Mesenchymal stem cell (in vitro differentiated cells and primary cell): ENCODE measurements around the gene GAMT.

Source experiments
- DNase-seq: peaks from one replicate; pipeline ENCODE4 v3.0.0-alpha.2; 2013
- H2AFZ ChIP-seq: one replicate; pipeline ENCODE4 v1.6.1; 2013; ENCODE audit warnings: low read depth, mild to moderate bottlenecking, control low read depth, inconsistent platforms, low read length, moderate library complexity
- H2AK5ac ChIP-seq: 2 replicates; pipeline ENCODE4 v1.6.1; 2013; ENCODE audit warnings: low read length, moderate library complexity, mild to moderate bottlenecking, inconsistent platforms; ENCODE audit not compliant: severe bottlenecking
- H2BK120ac ChIP-seq: one replicate; pipeline ENCODE4 v1.6.1; 2013; ENCODE audit warnings: low read depth, mild to moderate bottlenecking, inconsistent platforms, low read length, moderate library complexity
- H2BK12ac ChIP-seq, 2 experiments: one replicate each; pipeline ENCODE4 v1.6.1; 2013; ENCODE audit warnings: inconsistent platforms in 2 of 2, low read length in 2 of 2, mild to moderate bottlenecking in 2 of 2, moderate library complexity in 2 of 2, control low read depth in 1 of 2
- H2BK15ac ChIP-seq: one replicate; pipeline ENCODE4 v1.6.1; 2013; ENCODE audit warnings: mild to moderate bottlenecking, low read depth, inconsistent platforms; ENCODE audit not compliant: poor library complexity, severe bottlenecking
- H2BK5ac ChIP-seq: 2 replicates; pipeline ENCODE4 v1.6.1; 2013; ENCODE audit warnings: low read depth, mild to moderate bottlenecking, low read length, control low read depth, inconsistent platforms; ENCODE audit not compliant: poor library complexity, severe bottlenecking
- H3K14ac ChIP-seq, 2 experiments: one replicate each; pipeline ENCODE4 v1.6.1; 2013; ENCODE audit warnings: inconsistent platforms in 2 of 2, low read length in 2 of 2, control low read depth in 1 of 2, mild to moderate bottlenecking in 1 of 2, moderate library complexity in 1 of 2
- H3K18ac ChIP-seq, 2 experiments: one replicate each; pipeline ENCODE4 v1.6.1; 2013; ENCODE audit warnings: inconsistent platforms in 2 of 2, low read length in 2 of 2, control low read depth in 1 of 2, low read depth in 1 of 2, mild to moderate bottlenecking in 1 of 2
- H3K23ac ChIP-seq, 2 experiments: one replicate each; pipeline ENCODE4 v1.6.1; 2013; ENCODE audit warnings: inconsistent platforms in 2 of 2, low read length in 2 of 2, mild to moderate bottlenecking in 2 of 2, moderate library complexity in 2 of 2, control low read depth in 1 of 2
- H3K27ac ChIP-seq: 2 replicates; pipeline ENCODE4 v1.5.1; 2013; ENCODE audit warnings: mild to moderate bottlenecking, moderate library complexity, low read length, control low read depth, inconsistent platforms; ENCODE audit not compliant: poor library complexity, severe bottlenecking
- H3K27me3 ChIP-seq, 2 experiments: 2 replicates each; pipeline versions ENCODE4 v1.6.1 to v1.7.0; 2013; ENCODE audit warnings: low read length in 2 of 2, mild to moderate bottlenecking in 2 of 2, moderate library complexity in 2 of 2, control low read depth in 1 of 2, inconsistent platforms in 1 of 2; ENCODE audit not compliant: control insufficient read depth in 1 of 2, insufficient read depth in 1 of 2
- H3K36me3 ChIP-seq, 2 experiments: 2 replicates each; pipeline versions ENCODE4 v1.6.1 to v1.7.0; 2013; ENCODE audit warnings: low read length in 2 of 2, control low read depth in 1 of 2, inconsistent platforms in 1 of 2, low read depth in 1 of 2, mild to moderate bottlenecking in 1 of 2; ENCODE audit not compliant: insufficient read depth in 2 of 2, control insufficient read depth in 1 of 2
- H3K4ac ChIP-seq, 2 experiments: one replicate each; pipeline ENCODE4 v1.6.1; 2013; ENCODE audit warnings: inconsistent platforms in 2 of 2, low read length in 2 of 2, mild to moderate bottlenecking in 2 of 2, moderate library complexity in 2 of 2, control low read depth in 1 of 2, low read depth in 1 of 2
- H3K4me1 ChIP-seq: 2 replicates; pipeline ENCODE4 v1.6.1; 2013; ENCODE audit warnings: low read depth, low read length, control low read depth; ENCODE audit not compliant: control insufficient read depth, insufficient read depth
- H3K4me2 ChIP-seq: 2 replicates; pipeline ENCODE4 v1.6.1; 2013; ENCODE audit warnings: low read length, mild to moderate bottlenecking, inconsistent platforms; ENCODE audit not compliant: poor library complexity, severe bottlenecking
- H3K4me3 ChIP-seq, 2 experiments: 2 replicates each; pipeline versions ENCODE4 v1.5.1 to v1.7.0; 2013; ENCODE audit warnings: low read length in 2 of 2, mild to moderate bottlenecking in 2 of 2, control low read depth in 1 of 2, low read depth in 1 of 2; ENCODE audit not compliant: insufficient read depth in 1 of 2
- H3K79me1 ChIP-seq: replicated peaks from 2 replicates; pipeline ENCODE4 v1.6.1; 2013; ENCODE audit warnings: mild to moderate bottlenecking, control low read depth, low read length, inconsistent platforms; ENCODE audit not compliant: poor library complexity, severe bottlenecking
- H3K9ac ChIP-seq: 2 replicates; pipeline ENCODE4 v1.7.0; 2013; ENCODE audit warnings: mild to moderate bottlenecking, low read length, moderate library complexity
- H3K9me3 ChIP-seq: 2 replicates; pipeline ENCODE4 v1.7.0; 2013; ENCODE audit warnings: mild to moderate bottlenecking, low read length; ENCODE audit not compliant: control insufficient read depth
- H4K8ac ChIP-seq: one replicate; pipeline ENCODE4 v1.6.1; 2013; ENCODE audit warnings: inconsistent platforms, mild to moderate bottlenecking, low read length, moderate library complexity
- H4K91ac ChIP-seq: one replicate; pipeline ENCODE4 v1.6.1; 2013; ENCODE audit warnings: mild to moderate bottlenecking, low read length, inconsistent platforms
- WGBS: methylation state at CpG from one replicate; pipeline ENCODE4 v1.1.7; 2013; ENCODE audit warnings: mixed read lengths; 5-methylcytosine and 5-hydroxymethylcytosine counted together

GAMT gene

DNA sequence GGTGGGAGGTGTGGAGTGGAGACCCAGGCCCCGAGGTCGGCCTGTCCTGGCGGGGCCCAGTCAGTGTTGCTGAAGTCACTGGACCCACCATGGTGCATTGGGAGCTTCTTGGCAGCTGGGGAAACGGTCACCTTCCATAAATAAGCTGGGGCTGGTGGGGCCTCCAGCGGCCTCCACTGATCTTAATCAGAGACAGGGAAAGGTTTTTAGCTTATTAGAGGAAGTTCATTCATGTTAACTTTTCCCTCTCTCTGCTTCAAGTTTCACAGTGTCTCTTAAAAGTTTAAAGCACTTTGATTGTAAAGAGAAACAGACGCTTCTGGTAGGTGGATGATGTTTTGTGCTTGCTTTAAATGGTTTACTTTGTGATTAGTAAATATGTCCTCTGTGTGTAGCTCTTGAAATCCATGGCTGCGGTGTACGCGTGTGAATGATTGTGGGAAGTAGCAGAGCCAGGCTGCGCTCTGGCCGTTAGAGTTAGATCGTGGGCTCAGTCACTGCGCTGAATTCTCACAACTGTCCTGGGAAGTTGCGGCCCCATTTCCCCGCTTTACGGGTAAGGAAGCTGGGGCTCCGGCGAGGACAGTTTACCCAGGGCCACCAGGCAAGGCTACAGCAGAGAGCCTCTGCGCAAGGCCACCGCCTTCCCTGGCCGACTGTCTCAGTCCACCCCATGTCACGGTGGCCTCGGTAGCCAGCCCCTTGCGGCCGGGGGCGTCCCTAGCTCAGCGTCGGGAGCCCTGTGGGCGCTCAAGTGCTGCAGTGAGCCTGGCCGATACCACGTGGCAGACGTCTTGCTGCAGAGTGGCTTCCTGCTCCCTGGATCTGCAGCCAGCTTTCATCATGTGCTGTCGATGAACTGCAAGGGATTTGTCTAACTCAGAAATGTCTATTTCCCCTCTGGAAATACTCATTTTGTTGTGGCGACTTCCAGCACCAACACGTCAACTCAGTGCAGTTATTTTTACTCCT lies 34.2 kb downstream of the GAMT start:
- no peak for DNase-seq
- Histone ChIP-seq H3K9me3 (no peaks in the 10 kb centered on the region), H3K18ac (no peak overlapping the region), H2AFZ (no peak overlapping the region), H3K14ac (no peak overlapping the region), H4K8ac (no peak overlapping the region), H2BK15ac (peak overlapping the region; percentile 30), H3K4me3 (no peak overlapping the region), H2AK5ac (no peak overlapping the region), H3K23ac (no peak overlapping the region), H3K36me3 (peaks cover 78 to 90% of the 10 kb centered on the region in 2 experiments), H3K4me1 (peaks cover 17% of the 10 kb centered on the region), H3K9ac (no peak overlapping the region), H2BK120ac (no peak overlapping the region), H2BK5ac (no peak overlapping the region), H4K91ac (no peak overlapping the region), H3K4ac (no peak overlapping the region), H2BK12ac (no peak overlapping the region), H3K27me3 (no peaks in the 10 kb centered on the region), H3K79me1 (peaks cover 35% of the 10 kb centered on the region), H3K27ac (no peak overlapping the region), H3K4me2 (no peak overlapping the region)
- 95% methylated on average over 35 of the region's 35 CpGs for WGBS

GRCh38 chr19:1366296-1366695 lies 35.0 kb downstream of the GAMT start:
- 97% methylated on average over 9 of the region's 10 CpGs for WGBS
- Histone ChIP-seq H3K4ac (no peak overlapping the region), H2BK120ac (no peak overlapping the region), H3K18ac (no peak overlapping the region), H2AK5ac (no peak overlapping the region), H2BK5ac (no peak overlapping the region), H3K4me1 (peaks cover 19% of the 10 kb centered on the region), H3K23ac (no peak overlapping the region), H3K9me3 (no peaks in the 10 kb centered on the region), H3K79me1 (peaks cover 32% of the 10 kb centered on the region), H3K27me3 (no peaks in the 10 kb centered on the region), H2BK12ac (no peak overlapping the region), H3K4me2 (no peak overlapping the region), H3K36me3 (peaks cover 75 to 86% of the 10 kb centered on the region in 2 experiments), H3K14ac (no peak overlapping the region), H2BK15ac (no peak overlapping the region), H4K8ac (no peak overlapping the region), H3K27ac (no peak overlapping the region), H2AFZ (no peak overlapping the region), H3K4me3 (no peak overlapping the region), H3K9ac (no peak overlapping the region), H4K91ac (no peak overlapping the region)
- no peak for DNase-seq

- no peak overlapping the region for H2BK12ac ChIP-seq
- H2AFZ ChIP-seq, result no peak overlapping the region
- H2AK5ac ChIP-seq, result no peak overlapping the region
- H3K9me3 ChIP-seq, result no peaks in the 10 kb centered on the region
- H3K4me1 ChIP-seq, result peaks cover 17% of the 10 kb centered on the region
- H3K27me3 ChIP-seq, result no peaks in the 10 kb centered on the region
- no peak overlapping the region for H2BK120ac ChIP-seq
- DNase-seq, result no peak
- no peak overlapping the region for H3K14ac ChIP-seq
- H3K36me3 ChIP-seq, result peaks cover 71 to 79% of the 10 kb centered on the region in 2 experiments
- H3K4ac ChIP-seq, result no peak overlapping the region
- H3K4me3 ChIP-seq, result no peak overlapping the region
- 95% methylated on average over 37 of the region's 37 CpGs for WGBS
- no peak overlapping the region for H3K9ac ChIP-seq
- no peak overlapping the region for H3K23ac ChIP-seq
- H3K4me2 ChIP-seq, result no peak overlapping the region
- H4K8ac ChIP-seq, result no peak overlapping the region
- H4K91ac ChIP-seq, result no peak overlapping the region
- no peak overlapping the region for H3K18ac ChIP-seq
- peaks cover 32% of the 10 kb centered on the region for H3K79me1 ChIP-seq
- no peak overlapping the region for H3K27ac ChIP-seq
- no peak overlapping the region for H2BK15ac ChIP-seq
- no peak overlapping the region for H2BK5ac ChIP-seq
Observed at GRCh38 chr19:1365319-1366269, 35.7 kb downstream of the GAMT start.
